SK-N-SH treated with all-trans-retinoic acid at 6 μM for 48 hours (cell line): ENCODE data around the gene PREP.
A peak's percentile ranks its signal among the peaks of the same experiment; 100 is the strongest.

Experiments used
- ATAC-seq: fragments of 200-7000 bp; cut with Tn5 transposase; 3 replicates; pipeline ENCODE4 v1.9.1; 2020; ENCODE audit warnings: mild to moderate bottlenecking, moderate library complexity
- ARNTL ChIP-seq: fragments of 450-650 bp; formaldehyde crosslinking; IDR thresholded peaks from 2 replicates; pipeline ENCODE4 v1.5.0; 2020; ENCODE audit warnings: low read depth, mild to moderate bottlenecking, moderate library complexity, borderline replicate concordance
- BACH2 ChIP-seq: fragments of 250-450 bp; sonication (Bioruptor Pico); IDR thresholded peaks from 2 replicates; pipeline ENCODE4 v1.9.0; 2021; ENCODE audit warnings: mild to moderate bottlenecking, borderline replicate concordance
- CREB5 ChIP-seq: fragments of 250-450 bp; sonication (Bioruptor Pico); IDR thresholded peaks from 2 replicates; pipeline ENCODE4 v1.5.1; 2020; ENCODE audit warnings: low read depth, mild to moderate bottlenecking, moderate library complexity
- CSDC2 ChIP-seq: fragments of 250-450 bp; sonication (Bioruptor Pico); IDR thresholded peaks from 2 replicates; pipeline ENCODE4 v1.5.0; 2020; ENCODE audit warnings: mild to moderate bottlenecking, moderate library complexity
- CSRNP3 ChIP-seq: fragments of 250-450 bp; sonication (Bioruptor Pico); IDR thresholded peaks from 2 replicates; pipeline ENCODE4 v1.5.1; 2021; ENCODE audit warnings: mild to moderate bottlenecking, moderate library complexity
- ESRRG ChIP-seq: fragments of 250-450 bp; sonication (Bioruptor Pico); IDR thresholded peaks from 2 replicates; pipeline ENCODE4 v1.6.1; 2021; ENCODE audit warnings: mild to moderate bottlenecking
- GLIS3 ChIP-seq: fragments of 250-450 bp; sonication (Bioruptor Pico); IDR thresholded peaks from 2 replicates; pipeline ENCODE4 v1.5.0; 2020; ENCODE audit warnings: mild to moderate bottlenecking, moderate library complexity
- ISL1 ChIP-seq: fragments of 250-450 bp; sonication (Bioruptor Pico); IDR thresholded peaks from 2 replicates; pipeline ENCODE4 v2.1.2; 2022; ENCODE audit warnings: mild to moderate bottlenecking, moderate library complexity
- OSR1 ChIP-seq: fragments of 250-450 bp; sonication (Bioruptor Pico); IDR thresholded peaks from 2 replicates; pipeline ENCODE4 v1.8.0; 2022; ENCODE audit warnings: moderate library complexity, mild to moderate bottlenecking, inconsistent platforms
- PATZ1 ChIP-seq: fragments of 250-450 bp; sonication (Bioruptor Pico); IDR thresholded peaks from 2 replicates; pipeline ENCODE4 v1.8.0; 2020; ENCODE audit warnings: mild to moderate bottlenecking, moderate library complexity, borderline replicate concordance
- POU6F1 ChIP-seq: fragments of 250-450 bp; sonication (Bioruptor Pico); IDR thresholded peaks from 2 replicates; pipeline ENCODE4 v1.8.0; 2021; ENCODE audit warnings: low read depth, mild to moderate bottlenecking, moderate library complexity, borderline replicate concordance
- PPARA ChIP-seq: fragments of 250-450 bp; sonication (Bioruptor Pico); IDR thresholded peaks from 2 replicates; pipeline ENCODE4 v1.5.0; 2020; ENCODE audit warnings: mild to moderate bottlenecking, borderline replicate concordance
- RARB ChIP-seq: fragments of 250-450 bp; sonication (Bioruptor Pico); IDR thresholded peaks from 2 replicates; pipeline ENCODE4 v1.8.0; 2021; ENCODE audit warnings: mild to moderate bottlenecking, moderate library complexity
- TCF4 ChIP-seq: fragments of 250-450 bp; sonication (Bioruptor Pico); IDR thresholded peaks from 2 replicates; pipeline ENCODE4 v1.8.0; 2021; ENCODE audit warnings: mild to moderate bottlenecking, moderate library complexity, borderline replicate concordance
- TOX ChIP-seq: fragments of 250-450 bp; sonication (Bioruptor Pico); IDR thresholded peaks from 2 replicates; pipeline ENCODE4 v1.8.0; 2021; ENCODE audit warnings: mild to moderate bottlenecking, moderate library complexity, borderline replicate concordance
- TSHZ2 ChIP-seq: fragments of 250-450 bp; sonication (Bioruptor Pico); IDR thresholded peaks from 2 replicates; pipeline ENCODE4 v1.5.0; 2020; ENCODE audit warnings: mild to moderate bottlenecking, moderate library complexity
- ZC3H10 ChIP-seq: fragments of 250-450 bp; sonication (Bioruptor Pico); IDR thresholded peaks from 2 replicates; pipeline ENCODE4 v1.5.1; 2021; ENCODE audit warnings: mild to moderate bottlenecking, moderate library complexity
- ZFP3 ChIP-seq: fragments of 250-450 bp; sonication (Bioruptor Pico); IDR thresholded peaks from 2 replicates; pipeline ENCODE4 v1.5.0; 2020; ENCODE audit warnings: mild to moderate bottlenecking, moderate library complexity
- ZFP30 ChIP-seq: fragments of 450-650 bp; formaldehyde crosslinking; IDR thresholded peaks from 2 replicates; pipeline ENCODE4 v1.5.0; 2022; ENCODE audit warnings: mild to moderate bottlenecking, moderate library complexity
- ZNF565 ChIP-seq: fragments of 450-650 bp; formaldehyde crosslinking; conservative IDR thresholded peaks from 2 replicates; pipeline ENCODE4 v1.5.0; 2020; ENCODE audit warnings: low read depth, mild to moderate bottlenecking, moderate library complexity
- ZNF70 ChIP-seq: fragments of 450-650 bp; formaldehyde crosslinking; IDR thresholded peaks from 2 replicates; pipeline ENCODE4 v1.5.0; 2020; ENCODE audit warnings: mild to moderate bottlenecking, moderate library complexity
- ZNF8 ChIP-seq: fragments of 450-650 bp; formaldehyde crosslinking; IDR thresholded peaks from 2 replicates; pipeline ENCODE4 v1.5.0; 2020; ENCODE audit warnings: mild to moderate bottlenecking, moderate library complexity

The PREP gene

GRCh38 chr6:105402939-105403935 lies at the start of gene PREP:
PREP (minus strand) TSS chr6:105403082; CDS start chr6:105402891, 191 bp downstream.
- TF ChIP-seq PATZ1 (CRISPR knock-in tag): no peak
- no peak for TF ChIP-seq CSRNP3 (CRISPR knock-in tag)
- no peak for TF ChIP-seq OSR1 (CRISPR knock-in tag)
- TF ChIP-seq ZC3H10: no peak
- no peak for TF ChIP-seq CSDC2 (CRISPR knock-in tag)
- TF ChIP-seq BACH2: no peak
- no peak for TF ChIP-seq RARB
- TF ChIP-seq POU6F1 (CRISPR knock-in tag): no peak
- no peak for TF ChIP-seq TSHZ2 (CRISPR knock-in tag)
- no peak for TF ChIP-seq ZFP30 (CRISPR knock-in tag)
- no peak for TF ChIP-seq ZFP3 (CRISPR knock-in tag)
- no peak for TF ChIP-seq ZNF565 (CRISPR knock-in tag)
- peak; percentile 95 for ATAC-seq

GRCh38 chr6:105452376-105452775 lies 49.5 kb upstream of the PREP start:
- no peak for ATAC-seq
- TF ChIP-seq POU6F1 (CRISPR knock-in tag): no peak
- TF ChIP-seq ZFP30 (CRISPR knock-in tag): no peak

- ATAC-seq: peak; percentile 71
- TF ChIP-seq ZFP3 (CRISPR knock-in tag) (no peak), TOX (CRISPR knock-in tag) (no peak), ISL1 (CRISPR knock-in tag) (no peak), PPARA (no peak), GLIS3 (CRISPR knock-in tag) (no peak), OSR1 (CRISPR knock-in tag) (no peak), ESRRG (CRISPR knock-in tag) (no peak), RARB (no peak), BACH2 (no peak), ZC3H10 (no peak), CREB5 (no peak), POU6F1 (CRISPR knock-in tag) (no peak), ZNF565 (CRISPR knock-in tag) (no peak), ZNF70 (CRISPR knock-in tag) (no peak), ZNF8 (CRISPR knock-in tag) (no peak), TCF4 (CRISPR knock-in tag) (no peak), ARNTL (CRISPR knock-in tag) (no peak)
These were observed 47.0 kb upstream of the PREP start for GRCh38 chr6:105449756-105450390.
